ENCODE data around the gene RRBP1. TPM values are rescaled to one million over a fixed set of nuclear protein-coding genes. Genes with fewer than 3 reads are reported as not detected.

Gene RRBP1
- total and polyA plus RNA-seq, 2 of the 4 experiments (the other 2 are of a cell fraction), result 90.2 to 136 TPM

DNA sequence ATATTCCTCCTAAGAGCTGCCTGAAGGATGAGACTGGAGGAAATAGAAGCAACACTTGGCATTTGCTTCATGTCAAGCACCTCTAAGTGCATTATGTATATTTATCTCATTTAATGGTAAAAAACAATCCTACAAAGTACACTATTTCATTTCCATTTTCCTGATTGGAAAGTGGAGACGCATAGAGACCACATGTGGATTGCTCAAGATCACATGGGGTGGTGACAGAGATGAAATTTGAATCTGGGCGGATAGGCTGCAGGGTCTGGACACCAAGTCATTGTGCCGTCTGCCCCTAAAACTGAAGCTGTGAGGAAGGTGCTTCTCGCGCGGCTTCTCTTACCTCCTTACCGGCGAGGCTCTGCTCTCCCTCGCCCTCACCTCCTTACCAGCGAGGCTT is 48.0 kb upstream of the RRBP1 start:
- dilution Hi-C loops (cut with HindIII; ENCODE audit: low sequenced_read_pairs, unreplicated experiment) (no loop called here), in situ Hi-C loops (cut with MboI; ENCODE audit: low sequenced_read_pairs) (no loop called here), intact Hi-C loops (cut with micrococcal nuclease) (no loop called here)
- H2BK5ac ChIP-seq (ENCODE audit: low read depth, low read length, poor library complexity, severe bottlenecking), result no peak overlapping the region
- ChIA-PET POLR2A (ENCODE audit: unreplicated experiment) (no interaction called here), CTCF (no interaction called here)
- no peaks in the 10 kb centered on the region for H3K36me3 ChIP-seq (ENCODE audit: control insufficient read depth, insufficient read depth, low read length)
- no peak overlapping the region for H3K56ac ChIP-seq (ENCODE audit: extremely low read depth, insufficient read depth, low read length)
- H4K91ac ChIP-seq (ENCODE audit: insufficient read depth, low read depth, low read length), result no peak overlapping the region
- peaks cover 8% of the 10 kb centered on the region for H3K4me1 ChIP-seq (ENCODE audit: control insufficient read depth, insufficient read depth, low read length)
- no peak overlapping the region for H4K8ac ChIP-seq (ENCODE audit: low read depth in 2 of 2, low read length in 2 of 2)
- H3K18ac ChIP-seq (ENCODE audit: low read depth, low read length), result no peak overlapping the region
- no peaks in the 10 kb centered on the region for H3K9me3 ChIP-seq (ENCODE audit: control insufficient read depth, insufficient read depth, low read length)
- H3K4ac ChIP-seq (ENCODE audit: low read depth, low read length), result no peak overlapping the region
- no peak overlapping the region for H4K5ac ChIP-seq (ENCODE audit: low read depth, low read length)
- no peak overlapping the region for H2BK20ac ChIP-seq (ENCODE audit: low read depth, low read length)
- DNase-seq, result no peak
- no peak overlapping the region for H3K9ac ChIP-seq (ENCODE audit: low read depth, low read length)
- no peak overlapping the region for H2BK120ac ChIP-seq (ENCODE audit: low read depth, low read length)
- H3K23ac ChIP-seq (ENCODE audit: low read depth, low read length), result no peak overlapping the region
- no peak overlapping the region for H2AK5ac ChIP-seq (ENCODE audit: low read depth, low read length)
- H2AK9ac ChIP-seq (replicated peaks; ENCODE audit: low read depth, low read length, poor library complexity), result no peak overlapping the region
- no peak overlapping the region for H2AFZ ChIP-seq (replicated peaks; ENCODE audit: low read length, poor library complexity)
- no peak overlapping the region for H3K4me3 ChIP-seq (ENCODE audit: insufficient read depth, low read depth, low read length)
- TF ChIP-seq, protein P1, sequence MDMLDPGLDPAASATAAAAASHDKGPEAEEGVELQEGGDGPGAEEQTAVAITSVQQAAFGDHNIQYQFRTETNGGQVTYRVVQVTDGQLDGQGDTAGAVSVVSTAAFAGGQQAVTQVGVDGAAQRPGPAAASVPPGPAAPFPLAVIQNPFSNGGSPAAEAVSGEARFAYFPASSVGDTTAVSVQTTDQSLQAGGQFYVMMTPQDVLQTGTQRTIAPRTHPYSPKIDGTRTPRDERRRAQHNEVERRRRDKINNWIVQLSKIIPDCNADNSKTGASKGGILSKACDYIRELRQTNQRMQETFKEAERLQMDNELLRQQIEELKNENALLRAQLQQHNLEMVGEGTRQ (IDR thresholded peaks at IDR 0.05; ENCODE audit: low read depth, low read length), result no peak
- TF ChIP-seq CEBPB (IDR thresholded peaks at IDR 0.05; ENCODE audit: low read depth, low read length), result no peak
- TF ChIP-seq, protein P2, sequence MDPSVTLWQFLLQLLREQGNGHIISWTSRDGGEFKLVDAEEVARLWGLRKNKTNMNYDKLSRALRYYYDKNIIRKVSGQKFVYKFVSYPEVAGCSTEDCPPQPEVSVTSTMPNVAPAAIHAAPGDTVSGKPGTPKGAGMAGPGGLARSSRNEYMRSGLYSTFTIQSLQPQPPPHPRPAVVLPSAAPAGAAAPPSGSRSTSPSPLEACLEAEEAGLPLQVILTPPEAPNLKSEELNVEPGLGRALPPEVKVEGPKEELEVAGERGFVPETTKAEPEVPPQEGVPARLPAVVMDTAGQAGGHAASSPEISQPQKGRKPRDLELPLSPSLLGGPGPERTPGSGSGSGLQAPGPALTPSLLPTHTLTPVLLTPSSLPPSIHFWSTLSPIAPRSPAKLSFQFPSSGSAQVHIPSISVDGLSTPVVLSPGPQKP (IDR thresholded peaks at IDR 0.05; ENCODE audit: borderline replicate concordance, low read depth, low read length), result no peak
- no peak for TF ChIP-seq FOS (IDR thresholded peaks at IDR 0.05; ENCODE audit: low read depth, low read length)
- no peak for TF ChIP-seq RFX5 (IDR thresholded peaks at IDR 0.05; ENCODE audit: low read depth, low read length)
- no peak for TF ChIP-seq NFE2L2 (IDR thresholded peaks at IDR 0.05; ENCODE audit: low read depth, low read length)
- TF ChIP-seq, protein P3, sequence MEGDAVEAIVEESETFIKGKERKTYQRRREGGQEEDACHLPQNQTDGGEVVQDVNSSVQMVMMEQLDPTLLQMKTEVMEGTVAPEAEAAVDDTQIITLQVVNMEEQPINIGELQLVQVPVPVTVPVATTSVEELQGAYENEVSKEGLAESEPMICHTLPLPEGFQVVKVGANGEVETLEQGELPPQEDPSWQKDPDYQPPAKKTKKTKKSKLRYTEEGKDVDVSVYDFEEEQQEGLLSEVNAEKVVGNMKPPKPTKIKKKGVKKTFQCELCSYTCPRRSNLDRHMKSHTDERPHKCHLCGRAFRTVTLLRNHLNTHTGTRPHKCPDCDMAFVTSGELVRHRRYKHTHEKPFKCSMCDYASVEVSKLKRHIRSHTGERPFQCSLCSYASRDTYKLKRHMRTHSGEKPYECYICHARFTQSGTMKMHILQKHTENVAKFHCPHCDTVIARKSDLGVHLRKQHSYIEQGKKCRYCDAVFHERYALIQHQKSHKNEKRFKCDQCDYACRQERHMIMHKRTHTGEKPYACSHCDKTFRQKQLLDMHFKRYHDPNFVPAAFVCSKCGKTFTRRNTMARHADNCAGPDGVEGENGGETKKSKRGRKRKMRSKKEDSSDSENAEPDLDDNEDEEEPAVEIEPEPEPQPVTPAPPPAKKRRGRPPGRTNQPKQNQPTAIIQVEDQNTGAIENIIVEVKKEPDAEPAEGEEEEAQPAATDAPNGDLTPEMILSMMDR (conservative IDR thresholded peaks at IDR 0.05; ENCODE audit: low read depth, low read length), result no peak
- no peak overlapping the region for H2BK15ac ChIP-seq (ENCODE audit: low read depth, low read length)
- no peak overlapping the region for H3K14ac ChIP-seq (replicated peaks; ENCODE audit: low read depth, low read length)
- 85% methylated on average over 4 of the region's 10 CpGs; no CpG with 5 or more reads in 1 of the 2 experiments for WGBS, 2 experiments (ENCODE audit: extremely low coverage in 2 of 2, insufficient read length in 1 of 2)
- no peaks in the 10 kb centered on the region for H3K79me1 ChIP-seq (ENCODE audit: low read depth in 1 of 2, low read length in 2 of 2)
- no peaks in the 10 kb centered on the region for H3K9me1 ChIP-seq (ENCODE audit: insufficient read depth, low read length)
- H3K27ac ChIP-seq (ENCODE audit: insufficient read depth, low read length), result no peak overlapping the region
- no peak for ATAC-seq (ENCODE audit: low read depth)
- peaks cover 9% of the 10 kb centered on the region for H3K27me3 ChIP-seq (ENCODE audit: control insufficient read depth, insufficient read depth, low read length)
- no peak overlapping the region for H3K4me2 ChIP-seq (ENCODE audit: low read depth, low read length)
- H4K20me1 ChIP-seq (ENCODE audit: insufficient read depth, low read length), result no peaks in the 10 kb centered on the region
- no TSS peak for BruUV-seq (replicated peaks)
